ENCODE data around the gene LRCH1.

DNA sequence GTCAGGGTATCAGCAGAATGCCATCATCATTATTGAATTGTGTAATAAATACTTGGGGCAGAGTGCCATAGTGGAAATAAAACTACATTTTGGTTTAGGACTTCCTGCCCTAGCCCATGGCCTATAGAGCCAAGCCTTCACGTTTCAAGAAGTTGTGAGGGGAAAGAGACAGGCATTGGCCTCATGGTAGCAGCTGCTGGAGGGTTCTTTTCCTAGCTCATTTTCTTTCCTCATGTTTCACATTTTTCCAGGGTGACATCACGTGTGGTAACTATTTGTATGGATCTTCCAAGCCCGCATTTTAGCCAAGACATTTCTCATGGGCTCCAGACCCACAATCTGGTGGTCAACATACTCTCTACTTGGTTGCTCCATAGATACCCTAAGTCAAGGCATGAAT is 80.4 kb downstream of the LRCH1 start:
- TF ChIP-seq POLR2A (IDR thresholded peaks at IDR 0.05) = no peak
- TF ChIP-seq, protein P1, sequence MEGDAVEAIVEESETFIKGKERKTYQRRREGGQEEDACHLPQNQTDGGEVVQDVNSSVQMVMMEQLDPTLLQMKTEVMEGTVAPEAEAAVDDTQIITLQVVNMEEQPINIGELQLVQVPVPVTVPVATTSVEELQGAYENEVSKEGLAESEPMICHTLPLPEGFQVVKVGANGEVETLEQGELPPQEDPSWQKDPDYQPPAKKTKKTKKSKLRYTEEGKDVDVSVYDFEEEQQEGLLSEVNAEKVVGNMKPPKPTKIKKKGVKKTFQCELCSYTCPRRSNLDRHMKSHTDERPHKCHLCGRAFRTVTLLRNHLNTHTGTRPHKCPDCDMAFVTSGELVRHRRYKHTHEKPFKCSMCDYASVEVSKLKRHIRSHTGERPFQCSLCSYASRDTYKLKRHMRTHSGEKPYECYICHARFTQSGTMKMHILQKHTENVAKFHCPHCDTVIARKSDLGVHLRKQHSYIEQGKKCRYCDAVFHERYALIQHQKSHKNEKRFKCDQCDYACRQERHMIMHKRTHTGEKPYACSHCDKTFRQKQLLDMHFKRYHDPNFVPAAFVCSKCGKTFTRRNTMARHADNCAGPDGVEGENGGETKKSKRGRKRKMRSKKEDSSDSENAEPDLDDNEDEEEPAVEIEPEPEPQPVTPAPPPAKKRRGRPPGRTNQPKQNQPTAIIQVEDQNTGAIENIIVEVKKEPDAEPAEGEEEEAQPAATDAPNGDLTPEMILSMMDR (IDR thresholded peaks at IDR 0.05) = no peak

All from lower leg skin (tissue), 3 donors.